MM.1S (cell line): Measurements from ENCODE around the gene LHX5.

Experiments used
- CTCF ChIP-seq: fragments of 300-600 bp; sonication (generic); IDR thresholded peaks from 2 replicates; pipeline ENCODE4 v1.5.1; 2016; ENCODE audit warnings: antibody characterized with exemption, low read length, mixed read lengths
- EZH2 ChIP-seq: fragments of 300-600 bp; sonication (generic); optimal IDR thresholded peaks from 2 replicates; pipeline ENCODE3; 2017; ENCODE audit warnings: low read depth, mild to moderate bottlenecking, antibody characterized with exemption, low read length, mixed read lengths
- EZH2phosphoT487 ChIP-seq: fragments of 300-600 bp; sonication (generic); IDR thresholded peaks from 2 replicates; pipeline ENCODE4 v1.6.1; 2018; ENCODE audit warnings: antibody characterized with exemption, low read length

GRCh38 chr12:113425960-113426453 lies 45.7 kb downstream of the LHX5 start:
- TF ChIP-seq CTCF (no peak), EZH2 (no peak), EZH2phosphoT487 (no peak)
